ENCODE measurements around the gene S100A7A. TPM values are rescaled to one million over a fixed set of nuclear protein-coding genes. Genes with fewer than 3 reads are reported as not detected.

S100A7A gene
- total RNA-seq, 1 experiment from 2014 or later = not detected

DNA sequence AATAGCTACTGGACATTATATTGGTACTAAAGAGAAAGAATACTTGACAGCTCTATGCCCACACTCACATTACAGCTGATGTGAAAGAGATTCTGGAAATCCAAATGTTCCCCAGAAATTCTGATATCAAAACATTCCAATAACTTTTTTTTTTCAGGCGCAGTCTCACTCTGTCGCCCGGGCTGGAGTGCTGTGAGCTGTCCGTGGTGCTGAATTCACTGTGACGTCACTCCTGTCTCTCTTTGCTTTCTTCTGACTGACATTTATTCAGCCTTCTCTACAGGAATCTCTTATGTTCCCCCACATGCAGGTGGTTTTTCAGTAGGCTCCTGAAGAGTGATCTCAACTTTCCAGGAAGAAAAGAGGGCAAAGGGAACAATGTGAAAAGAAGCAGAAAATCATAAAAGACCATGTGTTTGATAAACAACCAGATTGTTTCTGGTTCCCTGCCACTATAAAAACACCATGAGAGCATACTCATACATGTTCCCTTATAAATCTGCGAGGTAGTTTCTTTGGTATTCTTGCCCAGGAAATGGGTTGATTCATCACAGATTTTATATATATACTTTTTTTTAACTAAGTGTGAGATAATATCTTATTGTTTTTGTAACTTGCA, 6.2 kb downstream of the S100A7A start (continued):
- TF ChIP-seq, protein P1, sequence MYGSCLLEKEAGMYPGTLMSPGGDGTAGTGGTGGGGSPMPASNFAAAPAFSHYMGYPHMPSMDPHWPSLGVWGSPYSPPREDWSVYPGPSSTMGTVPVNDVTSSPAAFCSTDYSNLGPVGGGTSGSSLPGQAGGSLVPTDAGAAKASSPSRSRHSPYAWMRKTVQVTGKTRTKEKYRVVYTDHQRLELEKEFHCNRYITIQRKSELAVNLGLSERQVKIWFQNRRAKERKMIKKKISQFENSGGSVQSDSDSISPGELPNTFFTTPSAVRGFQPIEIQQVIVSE (CRISPR knock-in tag; IDR thresholded peaks at IDR 0.05; ENCODE audit: borderline replicate concordance) = no peak
- TF ChIP-seq JAZF1 (CRISPR knock-in tag; IDR thresholded peaks at IDR 0.05) (no peak), TP53 (CRISPR knock-in tag; IDR thresholded peaks at IDR 0.05) (peak; percentile 75; the same call in 1 of the 2 replicates), TEAD1 (CRISPR knock-in tag; IDR thresholded peaks at IDR 0.05) (no peak), ZNF423 (CRISPR knock-in tag; IDR thresholded peaks at IDR 0.05) (no peak), ATF1 (CRISPR knock-in tag; IDR thresholded peaks at IDR 0.05) (no peak), CREB1 (CRISPR knock-in tag; IDR thresholded peaks at IDR 0.05) (peak; percentile 48; the same call in 1 of the 2 replicates), TCF7 (CRISPR knock-in tag; IDR thresholded peaks at IDR 0.05; ENCODE audit: low read depth) (no peak), OVOL2 (CRISPR knock-in tag; IDR thresholded peaks at IDR 0.05; ENCODE audit: borderline replicate concordance) (no peak), NFATC4 (CRISPR knock-in tag; IDR thresholded peaks at IDR 0.05) (no peak), ZNF263 (CRISPR knock-in tag; IDR thresholded peaks at IDR 0.05; ENCODE audit: low read depth) (no peak), ZNF317 (CRISPR knock-in tag; IDR thresholded peaks at IDR 0.05; ENCODE audit: borderline replicate concordance, low read depth) (no peak), TEAD4 (CRISPR knock-in tag; IDR thresholded peaks at IDR 0.05) (0 out of 2 replicates have a peak, but pooled peaks have one; percentile 21), CREM (CRISPR knock-in tag; IDR thresholded peaks at IDR 0.05) (peak; percentile 88)
- TF ChIP-seq, protein P2, sequence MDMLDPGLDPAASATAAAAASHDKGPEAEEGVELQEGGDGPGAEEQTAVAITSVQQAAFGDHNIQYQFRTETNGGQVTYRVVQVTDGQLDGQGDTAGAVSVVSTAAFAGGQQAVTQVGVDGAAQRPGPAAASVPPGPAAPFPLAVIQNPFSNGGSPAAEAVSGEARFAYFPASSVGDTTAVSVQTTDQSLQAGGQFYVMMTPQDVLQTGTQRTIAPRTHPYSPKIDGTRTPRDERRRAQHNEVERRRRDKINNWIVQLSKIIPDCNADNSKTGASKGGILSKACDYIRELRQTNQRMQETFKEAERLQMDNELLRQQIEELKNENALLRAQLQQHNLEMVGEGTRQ (CRISPR knock-in tag; IDR thresholded peaks at IDR 0.05) = no peak
- TF ChIP-seq, protein P3, sequence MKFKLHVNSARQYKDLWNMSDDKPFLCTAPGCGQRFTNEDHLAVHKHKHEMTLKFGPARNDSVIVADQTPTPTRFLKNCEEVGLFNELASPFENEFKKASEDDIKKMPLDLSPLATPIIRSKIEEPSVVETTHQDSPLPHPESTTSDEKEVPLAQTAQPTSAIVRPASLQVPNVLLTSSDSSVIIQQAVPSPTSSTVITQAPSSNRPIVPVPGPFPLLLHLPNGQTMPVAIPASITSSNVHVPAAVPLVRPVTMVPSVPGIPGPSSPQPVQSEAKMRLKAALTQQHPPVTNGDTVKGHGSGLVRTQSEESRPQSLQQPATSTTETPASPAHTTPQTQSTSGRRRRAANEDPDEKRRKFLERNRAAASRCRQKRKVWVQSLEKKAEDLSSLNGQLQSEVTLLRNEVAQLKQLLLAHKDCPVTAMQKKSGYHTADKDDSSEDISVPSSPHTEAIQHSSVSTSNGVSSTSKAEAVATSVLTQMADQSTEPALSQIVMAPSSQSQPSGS (CRISPR knock-in tag; IDR thresholded peaks at IDR 0.05; ENCODE audit: borderline replicate concordance, low read depth) = no peak
- TF ChIP-seq, protein P4, sequence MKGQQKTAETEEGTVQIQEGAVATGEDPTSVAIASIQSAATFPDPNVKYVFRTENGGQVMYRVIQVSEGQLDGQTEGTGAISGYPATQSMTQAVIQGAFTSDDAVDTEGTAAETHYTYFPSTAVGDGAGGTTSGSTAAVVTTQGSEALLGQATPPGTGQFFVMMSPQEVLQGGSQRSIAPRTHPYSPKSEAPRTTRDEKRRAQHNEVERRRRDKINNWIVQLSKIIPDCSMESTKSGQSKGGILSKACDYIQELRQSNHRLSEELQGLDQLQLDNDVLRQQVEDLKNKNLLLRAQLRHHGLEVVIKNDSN (CRISPR knock-in tag; IDR thresholded peaks at IDR 0.05) = no peak; the same call in 1 of the 2 replicates
- TF ChIP-seq, protein P5, sequence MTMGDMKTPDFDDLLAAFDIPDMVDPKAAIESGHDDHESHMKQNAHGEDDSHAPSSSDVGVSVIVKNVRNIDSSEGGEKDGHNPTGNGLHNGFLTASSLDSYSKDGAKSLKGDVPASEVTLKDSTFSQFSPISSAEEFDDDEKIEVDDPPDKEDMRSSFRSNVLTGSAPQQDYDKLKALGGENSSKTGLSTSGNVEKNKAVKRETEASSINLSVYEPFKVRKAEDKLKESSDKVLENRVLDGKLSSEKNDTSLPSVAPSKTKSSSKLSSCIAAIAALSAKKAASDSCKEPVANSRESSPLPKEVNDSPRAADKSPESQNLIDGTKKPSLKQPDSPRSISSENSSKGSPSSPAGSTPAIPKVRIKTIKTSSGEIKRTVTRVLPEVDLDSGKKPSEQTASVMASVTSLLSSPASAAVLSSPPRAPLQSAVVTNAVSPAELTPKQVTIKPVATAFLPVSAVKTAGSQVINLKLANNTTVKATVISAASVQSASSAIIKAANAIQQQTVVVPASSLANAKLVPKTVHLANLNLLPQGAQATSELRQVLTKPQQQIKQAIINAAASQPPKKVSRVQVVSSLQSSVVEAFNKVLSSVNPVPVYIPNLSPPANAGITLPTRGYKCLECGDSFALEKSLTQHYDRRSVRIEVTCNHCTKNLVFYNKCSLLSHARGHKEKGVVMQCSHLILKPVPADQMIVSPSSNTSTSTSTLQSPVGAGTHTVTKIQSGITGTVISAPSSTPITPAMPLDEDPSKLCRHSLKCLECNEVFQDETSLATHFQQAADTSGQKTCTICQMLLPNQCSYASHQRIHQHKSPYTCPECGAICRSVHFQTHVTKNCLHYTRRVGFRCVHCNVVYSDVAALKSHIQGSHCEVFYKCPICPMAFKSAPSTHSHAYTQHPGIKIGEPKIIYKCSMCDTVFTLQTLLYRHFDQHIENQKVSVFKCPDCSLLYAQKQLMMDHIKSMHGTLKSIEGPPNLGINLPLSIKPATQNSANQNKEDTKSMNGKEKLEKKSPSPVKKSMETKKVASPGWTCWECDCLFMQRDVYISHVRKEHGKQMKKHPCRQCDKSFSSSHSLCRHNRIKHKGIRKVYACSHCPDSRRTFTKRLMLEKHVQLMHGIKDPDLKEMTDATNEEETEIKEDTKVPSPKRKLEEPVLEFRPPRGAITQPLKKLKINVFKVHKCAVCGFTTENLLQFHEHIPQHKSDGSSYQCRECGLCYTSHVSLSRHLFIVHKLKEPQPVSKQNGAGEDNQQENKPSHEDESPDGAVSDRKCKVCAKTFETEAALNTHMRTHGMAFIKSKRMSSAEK (CRISPR knock-in tag; IDR thresholded peaks at IDR 0.05; ENCODE audit: borderline replicate concordance) = no peak
- TF ChIP-seq, protein P6, sequence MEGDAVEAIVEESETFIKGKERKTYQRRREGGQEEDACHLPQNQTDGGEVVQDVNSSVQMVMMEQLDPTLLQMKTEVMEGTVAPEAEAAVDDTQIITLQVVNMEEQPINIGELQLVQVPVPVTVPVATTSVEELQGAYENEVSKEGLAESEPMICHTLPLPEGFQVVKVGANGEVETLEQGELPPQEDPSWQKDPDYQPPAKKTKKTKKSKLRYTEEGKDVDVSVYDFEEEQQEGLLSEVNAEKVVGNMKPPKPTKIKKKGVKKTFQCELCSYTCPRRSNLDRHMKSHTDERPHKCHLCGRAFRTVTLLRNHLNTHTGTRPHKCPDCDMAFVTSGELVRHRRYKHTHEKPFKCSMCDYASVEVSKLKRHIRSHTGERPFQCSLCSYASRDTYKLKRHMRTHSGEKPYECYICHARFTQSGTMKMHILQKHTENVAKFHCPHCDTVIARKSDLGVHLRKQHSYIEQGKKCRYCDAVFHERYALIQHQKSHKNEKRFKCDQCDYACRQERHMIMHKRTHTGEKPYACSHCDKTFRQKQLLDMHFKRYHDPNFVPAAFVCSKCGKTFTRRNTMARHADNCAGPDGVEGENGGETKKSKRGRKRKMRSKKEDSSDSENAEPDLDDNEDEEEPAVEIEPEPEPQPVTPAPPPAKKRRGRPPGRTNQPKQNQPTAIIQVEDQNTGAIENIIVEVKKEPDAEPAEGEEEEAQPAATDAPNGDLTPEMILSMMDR (IDR thresholded peaks at IDR 0.05) = no peak
- TF ChIP-seq, protein P7, sequence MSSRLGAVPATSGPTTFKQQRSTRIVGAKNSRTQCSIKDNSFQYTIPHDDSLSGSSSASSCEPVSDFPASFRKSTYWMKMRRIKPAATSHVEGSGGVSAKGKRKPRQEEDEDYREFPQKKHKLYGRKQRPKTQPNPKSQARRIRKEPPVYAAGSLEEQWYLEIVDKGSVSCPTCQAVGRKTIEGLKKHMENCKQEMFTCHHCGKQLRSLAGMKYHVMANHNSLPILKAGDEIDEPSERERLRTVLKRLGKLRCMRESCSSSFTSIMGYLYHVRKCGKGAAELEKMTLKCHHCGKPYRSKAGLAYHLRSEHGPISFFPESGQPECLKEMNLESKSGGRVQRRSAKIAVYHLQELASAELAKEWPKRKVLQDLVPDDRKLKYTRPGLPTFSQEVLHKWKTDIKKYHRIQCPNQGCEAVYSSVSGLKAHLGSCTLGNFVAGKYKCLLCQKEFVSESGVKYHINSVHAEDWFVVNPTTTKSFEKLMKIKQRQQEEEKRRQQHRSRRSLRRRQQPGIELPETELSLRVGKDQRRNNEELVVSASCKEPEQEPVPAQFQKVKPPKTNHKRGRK (CRISPR knock-in tag; IDR thresholded peaks at IDR 0.05; ENCODE audit: borderline replicate concordance) = no peak
- TF ChIP-seq, protein P8, sequence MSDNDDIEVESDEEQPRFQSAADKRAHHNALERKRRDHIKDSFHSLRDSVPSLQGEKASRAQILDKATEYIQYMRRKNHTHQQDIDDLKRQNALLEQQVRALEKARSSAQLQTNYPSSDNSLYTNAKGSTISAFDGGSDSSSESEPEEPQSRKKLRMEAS (CRISPR knock-in tag; IDR thresholded peaks at IDR 0.05) = no peak; the same call in 1 of the 2 replicates

Data from WTC11 (cell line).